Activated B cell treated with CpG ODN at 0.5 μM for 24 hours (primary cell): ENCODE results near the gene COBL. TPM values are rescaled to one million over a fixed set of nuclear protein-coding genes. Genes with fewer than 3 reads are reported as not detected.

Experiments used
- ATAC-seq: fragments of 200-7000 bp; cut with Tn5 transposase; one replicate; pipeline ENCODE4 v1.10.0; 2021; ENCODE audit warnings: low read depth, mild to moderate bottlenecking, moderate library complexity
- CTCF ChIA-PET: fragments of 350-600 bp; sonication (Branson Sonifier 250); formaldehyde crosslinking; loops from one replicate; lab custom pipeline; 2021; ENCODE audit warnings: antibody characterized with exemption; lab: Charles Lee
- POLR2A ChIA-PET: fragments of 350-600 bp; sonication (Branson Sonifier 250); formaldehyde crosslinking; loops from one replicate; lab custom pipeline; 2021; ENCODE audit warnings: antibody characterized with exemption; lab: Charles Lee
- DNase-seq: peaks from one replicate; pipeline ENCODE4 v3.0.0; 2022
- H3K27ac Mint-ChIP-seq: one replicate; pipeline ENCODE4 v1.8.0; 2020; ENCODE audit warnings: mixed read lengths
- H3K27me3 Mint-ChIP-seq: one replicate; pipeline ENCODE4 v1.8.0; 2021; ENCODE audit warnings: mixed read lengths
- H3K36me3 Mint-ChIP-seq: one replicate; pipeline ENCODE4 v1.8.0; 2021; ENCODE audit warnings: low read depth, mixed read lengths
- H3K4me1 Mint-ChIP-seq: one replicate; pipeline ENCODE4 v1.8.0; 2021; ENCODE audit warnings: mixed read lengths
- H3K4me3 Mint-ChIP-seq: one replicate; pipeline ENCODE4 v1.8.0; 2020; ENCODE audit warnings: mild to moderate bottlenecking, mixed read lengths
- H3K9me3 Mint-ChIP-seq: one replicate; pipeline ENCODE4 v1.8.0; 2020; ENCODE audit warnings: mixed read lengths
- CTCF ChIP-seq: fragments of 200-600 bp; IDR thresholded peaks from one replicate; pipeline ENCODE4 v1.8.0; 2022; ENCODE audit warnings: antibody characterized with exemption, mild to moderate bottlenecking
- intact Hi-C: fragments of 100-400 bp; cut with micrococcal nuclease; formaldehyde crosslinking; loops from one replicate; pipeline ENCODE4 v1.15.1; 2024
- total RNA-seq: library from RNA; stranded (reverse); gene quantifications from 2 replicates; pipeline ENCODE4 v1.2.3, GENCODE V29; 2022

COBL gene
- total RNA-seq, 1 donor from 2014 or later = not detected

GRCh38 chr7:51012569-51013217, 303.9 kb downstream of the COBL start:
- ChIA-PET POLR2A (no interaction called here), CTCF (no interaction called here)

GRCh38 chr7:51011710-51012350, 304.8 kb downstream of the COBL start:
- no peak for ATAC-seq
- ChIA-PET POLR2A (no interaction called here), CTCF (no interaction called here)
- intact Hi-C loops = no loop called here
- no peaks in the 10 kb centered on the region for H3K4me1 Mint-ChIP-seq
- TF ChIP-seq CTCF = no peak
- H3K36me3 Mint-ChIP-seq = no peaks in the 10 kb centered on the region
- no peak overlapping the region for H3K27ac Mint-ChIP-seq
- no peak for DNase-seq
- no peaks in the 10 kb centered on the region for H3K9me3 Mint-ChIP-seq
- no peaks in the 10 kb centered on the region for H3K27me3 Mint-ChIP-seq
- H3K4me3 Mint-ChIP-seq = no peak overlapping the region

More at GRCh38 chr7:51012569-51013217, 303.9 kb downstream of the COBL start:
- DNase-seq (no peak), ATAC-seq (no peak)
- intact Hi-C loops = no loop called here
- no peaks in the 10 kb centered on the region for H3K27me3 Mint-ChIP-seq
- H3K9me3 Mint-ChIP-seq = no peaks in the 10 kb centered on the region
- no peaks in the 10 kb centered on the region for H3K36me3 Mint-ChIP-seq
- H3K27ac Mint-ChIP-seq = no peak overlapping the region
- no peak overlapping the region for H3K4me3 Mint-ChIP-seq
- no peaks in the 10 kb centered on the region for H3K4me1 Mint-ChIP-seq
- no peak for TF ChIP-seq CTCF

GRCh38 chr7:51010534-51010933, 306.1 kb downstream of the COBL start:
- ChIA-PET POLR2A (no interaction called here), CTCF (no interaction called here)
- no peak for TF ChIP-seq CTCF
- intact Hi-C loops = no loop called here
- DNase-seq = no peak
- H3K4me1 Mint-ChIP-seq = no peaks in the 10 kb centered on the region
- no peaks in the 10 kb centered on the region for H3K27me3 Mint-ChIP-seq
- H3K27ac Mint-ChIP-seq = no peak overlapping the region
- H3K4me3 Mint-ChIP-seq = no peak overlapping the region
- H3K36me3 Mint-ChIP-seq = no peaks in the 10 kb centered on the region
- no peaks in the 10 kb centered on the region for H3K9me3 Mint-ChIP-seq
- no peak for ATAC-seq

- no peak for DNase-seq
- no peaks in the 10 kb centered on the region for H3K9me3 Mint-ChIP-seq
- H3K27me3 Mint-ChIP-seq = no peaks in the 10 kb centered on the region
- H3K27ac Mint-ChIP-seq = no peak overlapping the region
- no peak for ATAC-seq
- POLR2A ChIA-PET = no interaction called here
- no peak overlapping the region for H3K4me3 Mint-ChIP-seq
- CTCF ChIA-PET = no interaction called here
- TF ChIP-seq CTCF = no peak
- intact Hi-C loops = no loop called here
- no peaks in the 10 kb centered on the region for H3K36me3 Mint-ChIP-seq
- no peaks in the 10 kb centered on the region for H3K4me1 Mint-ChIP-seq
Observed at GRCh38 chr7:51009716-51010496, 306.7 kb downstream of the COBL start.
